Measurements from ENCODE around the gene RBM25.

Gene RBM25

DNA sequence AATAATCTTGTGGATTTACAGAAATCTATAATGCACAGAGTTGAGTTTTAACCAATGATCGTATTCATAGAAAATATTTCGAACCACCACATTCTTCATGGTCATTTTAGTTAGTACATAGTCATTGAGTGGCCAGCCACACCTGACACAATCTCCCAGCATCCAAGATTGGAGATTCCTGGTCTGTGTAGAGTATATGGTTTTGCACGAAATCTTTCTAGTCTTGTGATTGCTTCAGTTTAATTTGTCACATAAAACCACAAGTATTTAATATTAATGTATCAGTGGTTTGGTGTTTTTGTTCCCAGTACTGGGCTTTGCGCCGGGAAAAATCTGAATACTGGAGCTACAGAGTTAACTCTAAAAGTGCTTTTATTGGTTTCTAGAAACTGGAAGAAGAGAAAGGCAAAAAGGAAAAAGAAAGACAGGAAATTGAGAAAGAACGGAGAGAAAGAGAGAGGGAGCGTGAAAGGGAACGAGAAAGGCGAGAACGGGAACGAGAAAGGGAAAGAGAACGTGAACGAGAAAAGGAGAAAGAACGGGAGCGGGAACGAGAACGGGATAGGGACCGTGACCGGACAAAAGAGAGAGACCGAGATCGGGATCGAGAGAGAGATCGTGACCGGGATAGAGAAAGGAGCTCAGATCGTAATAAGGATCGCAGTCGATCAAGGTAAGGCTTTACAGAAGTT is 44.6 kb downstream of the RBM25 start:
- in situ Hi-C loops (cut with MboI; ENCODE audit: low sequenced_read_pairs): no loop called here

DNA sequence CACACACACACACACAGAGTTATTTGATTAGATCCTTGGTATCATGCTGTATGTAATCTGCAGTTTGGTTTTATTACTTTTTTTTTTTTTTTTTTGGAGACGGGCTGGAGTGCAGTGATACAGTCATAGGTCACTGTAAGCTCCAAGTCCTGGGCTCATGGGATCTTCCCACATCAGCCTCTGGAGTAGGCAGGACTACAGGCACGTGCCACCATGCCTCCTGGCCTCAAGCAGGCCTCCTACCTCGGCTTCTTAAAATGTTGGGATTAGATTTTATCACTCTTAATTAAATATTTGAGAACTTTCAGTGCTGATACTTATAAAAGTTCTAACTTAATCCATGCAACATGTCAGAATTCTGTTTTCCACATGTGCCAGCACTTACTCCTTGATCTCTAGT is 46.7 kb downstream of the RBM25 start:
- in situ Hi-C loops (cut with MboI; ENCODE audit: low sequenced_read_pairs): no loop called here

DNA sequence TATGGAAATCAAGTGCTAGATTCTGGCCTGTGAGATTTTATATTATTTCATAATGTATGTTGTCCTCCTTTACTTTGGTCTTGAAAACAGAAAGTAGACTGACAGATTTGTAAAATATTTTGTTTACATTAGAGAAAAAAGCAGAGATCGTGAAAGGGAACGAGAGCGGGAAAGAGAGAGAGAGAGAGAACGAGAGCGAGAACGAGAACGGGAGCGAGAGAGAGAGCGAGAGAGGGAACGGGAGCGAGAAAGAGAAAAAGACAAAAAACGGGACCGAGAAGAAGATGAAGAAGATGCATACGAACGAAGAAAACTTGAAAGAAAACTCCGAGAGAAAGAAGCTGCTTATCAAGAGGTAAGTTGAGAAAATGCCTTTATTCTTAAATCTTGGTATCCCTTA is 47.4 kb downstream of the RBM25 start:
- in situ Hi-C loops (cut with MboI; ENCODE audit: low sequenced_read_pairs): no loop called here

DNA sequence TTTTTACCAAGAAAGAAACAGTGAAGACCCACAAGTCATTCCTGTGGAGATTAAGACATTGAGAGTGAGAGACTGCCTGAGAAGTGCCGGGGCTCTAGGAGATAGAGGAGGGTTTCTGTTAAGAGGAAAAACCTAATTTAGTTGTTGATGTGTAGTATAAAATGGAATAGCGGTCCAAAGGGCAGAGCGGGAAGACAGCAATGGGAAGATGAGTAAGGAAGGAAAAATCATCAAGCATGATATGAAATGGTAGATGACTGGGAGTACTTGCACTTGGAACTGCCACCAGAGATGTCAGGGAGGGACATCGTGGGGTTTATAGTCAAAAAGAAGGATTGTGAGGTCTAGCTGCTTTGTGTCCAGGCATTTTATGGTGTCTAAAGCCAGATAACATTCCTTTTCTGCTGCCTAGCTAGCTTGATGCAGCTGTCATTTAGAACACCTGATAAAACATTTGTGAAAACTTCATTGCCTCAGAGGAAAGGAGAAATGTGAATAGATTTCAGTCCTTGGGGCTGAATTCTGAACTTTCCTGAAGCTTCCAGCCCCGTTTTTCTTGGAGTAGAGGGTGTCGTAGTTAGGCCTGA is 57.8 kb downstream of the RBM25 start:
- in situ Hi-C loops (cut with MboI; ENCODE audit: low sequenced_read_pairs): no loop called here

DNA sequence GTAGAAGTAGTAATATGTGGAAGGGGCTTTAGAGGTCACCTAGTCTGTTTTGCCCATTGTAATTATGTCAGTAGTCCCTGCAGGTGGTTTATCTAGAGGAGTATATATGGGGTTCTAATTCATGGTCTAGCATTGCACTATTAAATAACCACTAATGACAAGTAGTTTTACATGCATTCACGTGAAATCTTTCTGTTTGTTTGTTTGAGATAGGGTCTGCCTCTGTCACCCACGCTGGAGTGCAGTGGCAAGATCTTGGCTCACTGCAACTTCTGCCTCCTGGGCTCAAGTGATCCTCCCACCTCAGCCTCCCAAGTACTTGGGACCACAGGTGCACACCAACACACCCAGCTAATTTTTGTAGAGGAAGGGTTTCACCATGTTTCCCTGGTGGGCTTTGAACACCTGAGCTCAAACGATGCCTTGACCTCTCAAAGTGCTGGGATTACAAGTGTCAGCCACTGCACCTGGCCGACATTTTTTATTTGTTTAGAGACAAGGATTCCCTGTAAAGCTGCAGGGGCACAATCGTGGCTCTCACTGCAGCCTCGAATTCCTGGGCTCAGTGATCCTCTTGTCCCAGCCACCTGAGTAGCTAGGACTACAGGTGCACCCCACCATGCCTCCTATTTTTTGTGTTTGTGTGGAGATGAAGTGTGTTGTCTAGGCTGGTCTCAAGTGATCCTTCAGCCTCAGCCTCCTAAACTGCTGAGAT is 66.0 kb downstream of the RBM25 start:
- in situ Hi-C loops (cut with MboI; ENCODE audit: low sequenced_read_pairs): no loop called here

DNA sequence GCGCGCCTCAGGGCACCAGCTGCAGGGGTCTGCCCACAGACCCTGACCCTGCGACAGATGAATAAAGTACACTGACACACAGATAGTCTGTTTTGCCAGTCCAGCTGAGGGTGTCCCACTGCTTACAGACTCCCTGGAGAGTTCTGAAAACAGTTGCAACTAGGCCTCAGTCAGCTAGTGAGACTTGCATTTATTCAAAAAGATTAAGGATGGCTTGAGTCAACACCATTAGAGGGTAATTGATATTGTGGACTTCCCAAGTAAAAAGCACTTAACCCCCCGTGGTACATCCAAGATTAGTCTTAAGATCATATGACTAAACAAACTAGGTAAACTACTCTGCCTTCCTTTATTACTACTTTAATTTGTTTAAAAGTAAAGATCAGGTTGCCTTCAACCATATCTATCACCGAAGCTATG is 66.8 kb downstream of the RBM25 start:
- in situ Hi-C loops (cut with MboI; ENCODE audit: low sequenced_read_pairs): no loop called here

DNA sequence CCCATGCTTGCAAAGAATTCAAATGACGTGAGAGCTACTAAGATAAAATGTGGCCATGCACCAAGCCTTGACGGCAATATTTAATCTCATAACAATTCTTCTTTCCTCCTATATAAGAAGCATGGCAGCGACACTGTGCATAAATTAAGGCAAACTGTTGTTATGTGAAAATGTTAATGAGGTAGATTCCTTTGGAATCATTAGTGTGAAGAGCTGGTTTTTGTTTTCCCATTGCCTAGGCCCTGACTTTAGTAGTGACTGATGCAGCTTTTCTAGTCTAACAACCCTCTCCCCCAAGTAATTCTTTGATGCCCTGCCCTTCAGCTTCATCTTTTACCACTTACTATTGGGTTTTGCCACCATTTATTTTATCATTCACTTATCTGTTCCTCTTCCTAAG is 67.4 kb downstream of the RBM25 start:
- in situ Hi-C loops (cut with MboI; ENCODE audit: low sequenced_read_pairs): no loop called here

DNA sequence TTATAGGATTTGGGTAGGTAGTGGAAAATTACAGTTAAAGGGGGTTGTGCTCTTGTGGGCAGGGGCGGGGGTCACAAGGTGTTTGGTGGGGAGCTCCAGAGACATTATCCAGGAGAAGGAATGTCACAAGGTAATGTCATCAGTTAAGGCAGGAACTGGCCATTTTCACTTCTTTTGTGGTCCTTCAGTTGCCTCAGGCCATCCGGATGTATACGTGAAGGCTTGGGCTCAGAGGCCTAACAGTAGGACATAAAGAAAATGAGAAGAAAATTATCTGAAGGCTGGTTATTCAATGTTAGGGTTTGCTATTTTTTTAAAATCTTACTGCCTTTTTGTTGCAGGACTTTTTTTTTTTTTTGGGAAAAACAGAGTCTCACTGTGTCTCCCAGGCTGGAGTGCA is 75.5 kb downstream of the RBM25 start:
- in situ Hi-C loops (cut with MboI; ENCODE audit: low sequenced_read_pairs): no loop called here

DNA sequence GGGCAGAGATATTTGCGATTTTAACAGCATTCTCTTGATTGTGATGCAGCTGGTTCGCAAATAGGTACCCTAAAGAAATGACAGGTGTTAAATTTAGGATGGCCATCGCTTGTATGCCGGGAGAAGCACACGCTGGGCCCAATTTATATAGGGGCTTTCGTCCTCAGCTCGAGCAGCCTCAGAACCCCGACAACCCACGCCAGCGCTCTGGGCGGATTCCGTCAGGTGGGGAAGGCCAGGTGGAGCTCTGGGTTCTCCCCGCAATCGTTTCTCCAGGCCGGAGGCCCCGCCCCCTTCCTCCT is 77.7 kb downstream of the RBM25 start:
- in situ Hi-C loops (cut with MboI; ENCODE audit: low sequenced_read_pairs): no loop called here

DNA sequence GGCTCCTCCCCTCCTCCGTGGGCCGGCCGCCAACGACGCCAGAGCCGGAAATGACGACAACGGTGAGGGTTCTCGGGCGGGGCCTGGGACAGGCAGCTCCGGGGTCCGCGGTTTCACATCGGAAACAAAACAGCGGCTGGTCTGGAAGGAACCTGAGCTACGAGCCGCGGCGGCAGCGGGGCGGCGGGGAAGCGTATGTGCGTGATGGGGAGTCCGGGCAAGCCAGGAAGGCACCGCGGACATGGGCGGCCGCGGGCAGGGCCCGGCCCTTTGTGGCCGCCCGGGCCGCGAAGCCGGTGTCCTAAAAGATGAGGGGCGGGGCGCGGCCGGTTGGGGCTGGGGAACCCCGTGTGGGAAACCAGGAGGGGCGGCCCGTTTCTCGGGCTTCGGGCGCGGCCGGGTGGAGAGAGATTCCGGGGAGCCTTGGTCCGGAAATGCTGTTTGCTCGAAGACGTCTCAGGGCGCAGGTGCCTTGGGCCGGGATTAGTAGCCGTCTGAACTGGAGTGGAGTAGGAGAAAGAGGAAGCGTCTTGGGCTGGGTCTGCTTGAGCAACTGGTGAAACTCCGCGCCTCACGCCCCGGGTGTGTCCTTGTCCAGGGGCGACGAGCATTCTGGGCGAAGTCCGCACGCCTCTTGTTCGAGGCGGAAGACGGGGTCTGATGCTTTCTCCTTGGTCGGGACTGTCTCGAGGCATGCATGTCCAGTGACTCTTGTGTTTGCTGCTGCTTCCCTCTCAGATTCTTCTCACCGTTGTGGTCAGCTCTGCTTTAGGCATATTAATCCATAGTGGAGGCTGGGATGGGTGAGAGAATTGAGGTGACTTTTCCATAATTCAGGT is 78.3 kb downstream of the RBM25 start, which contains the start of gene PSEN1:
Gene PSEN1 (plus strand): TSS at position 121 of the 839 bp plus-strand sequence. CDS start 11,513 bp downstream, outside the sequence.
- in situ Hi-C loops (cut with MboI; ENCODE audit: low sequenced_read_pairs): no loop called here

DNA sequence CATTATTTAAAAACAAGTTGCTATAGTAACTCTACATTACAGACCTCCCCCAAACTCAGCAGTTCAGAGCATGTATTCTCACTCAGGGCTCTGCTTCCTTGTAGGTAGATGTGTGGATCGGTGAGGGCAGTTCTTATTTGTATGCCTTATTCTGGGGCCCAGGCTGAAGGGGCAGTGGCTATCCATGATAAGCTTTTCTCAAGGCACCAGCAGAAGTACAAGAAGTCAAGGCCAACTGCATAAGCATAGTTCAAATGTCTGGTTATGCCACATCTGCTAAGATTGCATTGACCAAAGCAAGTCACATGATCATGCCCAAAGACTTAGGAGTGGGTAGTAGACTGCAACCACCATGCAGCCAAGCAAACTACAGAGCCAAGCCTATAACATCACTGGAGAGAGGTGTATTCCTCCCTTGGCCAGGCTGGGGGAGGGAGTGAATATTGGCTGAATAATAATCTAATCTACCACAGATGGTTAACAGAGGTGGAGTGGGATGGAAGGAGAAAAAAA is 82.5 kb downstream of the RBM25 start:
- in situ Hi-C loops (cut with MboI; ENCODE audit: low sequenced_read_pairs): no loop called here

DNA sequence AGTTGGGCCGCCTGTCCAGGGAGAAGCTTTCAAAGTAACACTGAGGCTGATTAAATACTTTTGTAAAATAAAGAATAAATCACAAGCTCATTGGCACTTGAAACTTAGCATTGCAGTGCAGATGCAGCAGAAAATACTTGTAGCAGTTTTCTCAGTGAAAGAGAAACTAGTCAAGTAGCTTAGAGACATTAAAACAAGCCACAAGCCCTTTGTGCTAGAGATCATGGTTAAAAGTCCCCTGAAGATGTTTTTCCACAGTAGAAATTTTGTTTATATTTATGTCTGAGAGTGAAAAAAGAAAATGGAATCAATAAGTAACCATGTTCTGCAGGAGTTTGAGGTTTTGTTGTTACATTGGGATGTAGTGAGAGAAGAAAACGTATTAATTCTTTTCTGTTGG is 83.9 kb downstream of the RBM25 start:
- in situ Hi-C loops (cut with MboI; ENCODE audit: low sequenced_read_pairs): no loop called here

DNA sequence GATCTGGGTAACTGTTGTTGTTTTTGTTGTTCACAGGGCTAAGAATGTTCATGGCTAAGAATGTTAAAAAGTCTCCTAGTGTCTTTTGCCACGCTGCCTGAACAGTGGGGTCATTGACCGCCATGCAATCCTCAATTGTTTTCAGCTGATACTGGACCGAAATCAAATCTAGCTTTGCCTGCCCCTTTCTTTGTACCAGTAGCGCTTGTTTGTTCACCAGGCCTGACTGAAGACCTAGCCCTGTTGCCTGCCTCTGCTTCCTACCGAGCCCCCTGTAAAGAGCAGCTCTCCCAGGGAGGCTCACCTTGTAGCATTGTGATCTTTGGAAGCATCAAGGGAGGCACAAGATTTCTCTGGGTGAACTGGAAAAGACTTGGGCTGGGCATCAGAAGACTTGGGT is 84.7 kb downstream of the RBM25 start:
- in situ Hi-C loops (cut with MboI; ENCODE audit: low sequenced_read_pairs): no loop called here

DNA sequence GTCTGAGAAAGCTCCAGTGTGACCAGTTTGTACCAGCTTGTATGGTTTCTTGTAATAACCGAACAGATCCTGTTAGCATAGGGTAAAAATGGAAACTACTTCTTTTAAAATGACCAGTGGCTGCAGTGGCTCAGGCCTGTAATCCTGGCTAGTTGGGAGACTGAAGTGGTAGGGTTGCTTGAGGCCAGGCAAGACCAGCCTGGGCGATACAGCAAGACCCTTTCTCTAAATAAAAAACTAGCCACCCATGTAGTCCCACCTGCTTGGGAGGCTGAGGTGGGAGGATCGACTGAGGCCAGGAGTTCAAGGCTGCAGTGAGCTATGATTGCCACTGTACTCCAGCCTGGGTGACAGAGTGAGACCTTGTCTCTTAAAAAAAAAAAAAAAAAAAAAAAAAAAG is 85.3 kb downstream of the RBM25 start:
- in situ Hi-C loops (cut with MboI; ENCODE audit: low sequenced_read_pairs): no loop called here

DNA sequence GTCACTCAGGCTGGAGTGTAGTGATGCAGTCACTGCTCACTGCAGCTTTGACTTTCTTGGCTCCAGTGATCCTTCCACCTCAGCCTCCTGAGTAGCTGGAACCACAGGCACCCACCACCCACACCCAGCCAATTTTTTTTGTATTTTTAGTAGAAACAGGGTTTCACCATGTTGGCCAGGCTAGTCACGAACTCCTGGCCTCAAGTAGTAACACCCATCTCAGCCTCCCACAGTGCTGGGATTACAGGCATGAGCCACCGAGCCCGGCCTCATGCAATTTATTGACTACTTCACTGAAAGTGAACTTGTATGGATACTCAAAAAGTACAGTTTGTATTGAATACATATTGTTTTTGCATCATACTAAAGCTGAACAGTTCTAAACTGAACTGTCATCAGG is 87.0 kb downstream of the RBM25 start:
- in situ Hi-C loops (cut with MboI; ENCODE audit: low sequenced_read_pairs): no loop called here

DNA sequence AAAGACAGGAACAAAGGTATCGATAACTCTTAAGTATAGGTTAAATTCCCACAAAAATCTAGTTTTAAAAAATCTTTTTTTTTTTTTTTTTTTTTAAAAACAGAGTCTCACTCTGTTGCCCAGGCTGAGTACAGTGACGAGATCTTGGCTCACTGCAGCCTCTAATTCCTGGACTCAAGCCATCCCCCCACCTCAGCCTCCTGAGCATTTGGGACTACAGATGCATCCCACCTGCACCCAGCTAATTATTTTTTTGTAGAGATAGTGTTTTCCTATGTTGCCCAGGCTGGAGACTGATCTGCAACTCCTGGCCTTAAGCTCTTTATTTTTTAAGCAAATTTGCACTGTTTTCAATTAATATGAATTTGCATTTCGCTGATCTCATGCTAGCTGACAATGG is 87.8 kb downstream of the RBM25 start:
- in situ Hi-C loops (cut with MboI; ENCODE audit: low sequenced_read_pairs): no loop called here

DNA sequence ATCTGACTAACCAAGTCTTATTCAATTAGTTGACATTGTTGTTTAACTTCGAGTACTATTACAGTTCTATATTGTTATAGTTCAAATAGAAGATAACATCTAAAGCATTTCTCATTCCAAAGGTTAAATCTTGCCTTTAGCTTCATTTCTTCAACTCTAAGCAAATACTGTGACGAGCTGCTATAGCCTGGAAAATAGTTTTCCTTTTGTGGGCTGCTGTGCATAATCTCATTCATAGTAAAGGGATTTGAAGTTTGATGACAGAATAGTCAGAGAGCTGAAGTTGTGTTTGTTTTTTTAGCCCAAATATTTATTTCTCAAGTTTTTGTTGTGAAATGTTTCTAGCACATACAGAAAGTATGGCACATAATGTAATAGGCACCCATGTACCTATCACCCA is 91.4 kb downstream of the RBM25 start:
- in situ Hi-C loops (cut with MboI; ENCODE audit: low sequenced_read_pairs): no loop called here

DNA sequence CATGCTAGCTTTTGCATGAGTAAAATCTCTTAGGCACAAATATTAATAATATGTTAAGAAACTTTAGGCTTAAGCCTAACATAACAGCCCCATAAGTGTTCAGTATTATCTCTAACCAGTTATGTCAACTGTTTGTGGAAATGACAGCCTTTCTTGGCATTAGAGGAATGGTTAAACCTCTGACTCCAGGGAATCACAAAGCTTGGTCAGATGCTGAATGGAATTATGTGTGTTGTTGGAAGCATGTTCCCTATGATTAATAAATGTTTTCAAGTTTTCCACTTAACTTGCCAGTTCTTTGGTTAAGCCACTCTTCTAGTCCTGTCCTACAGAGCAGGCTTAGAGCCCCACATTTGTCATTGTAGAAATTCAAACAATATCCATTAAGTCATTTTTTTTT is 94.9 kb downstream of the RBM25 start:
- in situ Hi-C loops (cut with MboI; ENCODE audit: low sequenced_read_pairs): no loop called here

DNA sequence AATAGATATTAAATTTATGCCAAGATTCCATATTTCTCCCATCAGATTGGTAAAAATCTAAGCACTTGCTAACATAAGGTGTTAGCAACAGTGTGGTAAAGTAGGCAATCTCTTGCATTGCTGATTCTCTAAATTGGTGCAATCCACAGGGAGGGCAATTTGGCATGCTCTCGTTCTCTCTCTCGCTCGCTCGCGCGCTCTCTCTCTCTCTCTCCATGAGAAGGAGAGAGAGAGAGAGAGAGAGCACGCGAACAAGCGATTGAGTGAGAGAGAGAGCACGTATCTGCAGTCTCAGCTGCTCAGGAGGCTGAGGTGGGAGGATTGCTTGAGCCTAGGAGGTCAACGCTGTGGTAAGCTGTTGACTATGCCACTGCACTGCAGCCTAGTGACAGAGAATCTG is 103.9 kb downstream of the RBM25 start:
- in situ Hi-C loops (cut with MboI; ENCODE audit: low sequenced_read_pairs): no loop called here

DNA sequence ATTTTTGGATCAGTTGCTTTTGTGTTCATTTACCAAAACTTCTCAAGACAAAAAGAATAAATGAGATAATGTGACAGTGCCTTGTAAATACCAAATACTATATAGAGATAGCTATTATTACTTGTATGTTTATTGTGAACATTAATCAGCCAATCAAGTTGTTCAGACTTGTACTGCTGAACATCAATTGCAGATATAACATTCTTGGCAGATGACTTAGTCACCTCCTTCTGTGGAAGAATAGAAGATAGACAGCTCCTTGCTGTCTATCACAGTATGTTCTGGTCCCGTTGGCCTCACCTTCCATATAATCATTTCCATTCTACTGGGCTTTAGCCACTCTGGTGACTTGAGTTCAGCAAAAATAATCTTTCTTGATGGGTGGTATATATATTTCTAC is 108.1 kb downstream of the RBM25 start:
- in situ Hi-C loops (cut with MboI; ENCODE audit: low sequenced_read_pairs): no loop called here

DNA sequence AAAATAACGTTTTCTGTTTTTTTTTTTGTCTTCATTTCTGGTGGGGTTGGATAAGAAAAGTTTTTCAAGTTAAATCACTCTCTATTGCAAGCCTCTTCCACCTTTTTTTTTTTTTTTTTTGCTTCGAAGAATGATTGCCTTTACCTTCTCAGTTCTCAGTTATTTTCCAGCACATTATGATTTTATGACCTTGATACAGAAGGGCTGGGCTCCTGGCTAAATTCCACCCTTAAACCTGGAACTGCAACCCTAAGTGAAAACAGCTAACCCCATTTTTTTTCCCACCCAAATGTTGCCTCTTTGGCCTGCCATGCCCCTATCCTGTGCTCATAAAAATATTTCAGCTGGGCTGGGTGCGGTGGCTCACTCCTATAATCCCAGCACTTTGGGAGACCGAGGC is 109.4 kb downstream of the RBM25 start:
- in situ Hi-C loops (cut with MboI; ENCODE audit: low sequenced_read_pairs): no loop called here

Measured in HL-60/S4 treated with phorbol 12-myristate 13-acetate at 8.2 ng/mL for 4 days and 3 days (cell line).